ENCODE data around the gene HHIP. TPM values are rescaled to one million over a fixed set of nuclear protein-coding genes. Genes with fewer than 3 reads are reported as not detected.

The HHIP gene
- total and polyA plus RNA-seq, 4 donors = 3.3 to 14.0 (median 6.6) TPM

- 69% methylated on average over 4 of the region's 4 CpGs for WGBS
- Histone ChIP-seq H3K9me3 (ENCODE audit: control insufficient read depth in 4 of 4, low read length in 3 of 4) (no peaks in the 10 kb centered on the region), H3K27ac (ENCODE audit: low read depth in 1 of 2, low read length in 2 of 2) (no peak overlapping the region), H3K4me1 (ENCODE audit: control insufficient read depth in 4 of 4, insufficient read depth in 4 of 4, low read length in 3 of 4) (no peaks in the 10 kb centered on the region), H3K36me3 (ENCODE audit: control insufficient read depth in 4 of 4, insufficient read depth in 3 of 4, low read depth in 1 of 4, low read length in 3 of 4) (no peaks in the 10 kb centered on the region), H3K4me3 (ENCODE audit: low read depth in 1 of 3, low read length in 3 of 3) (no peak overlapping the region), H3K27me3 (ENCODE audit: control insufficient read depth in 4 of 4, insufficient read depth in 4 of 4, low read length in 3 of 4) (no peaks in the 10 kb centered on the region), H3K9ac (ENCODE audit: low read depth in 1 of 2, low read length in 2 of 2) (no peak overlapping the region)
- no peak for DNase-seq (ENCODE audit: low spot score)
- TF ChIP-seq JUND (IDR thresholded peaks at IDR 0.05) (no peak), EGR1 (IDR thresholded peaks at IDR 0.05; ENCODE audit: low read depth in 2 of 2) (no peak), CTCF (IDR thresholded peaks at IDR 0.05; ENCODE audit: low read depth, low read length, missing input control) (no peak), FOXA2 (IDR thresholded peaks at IDR 0.05) (no peak), RXRA (IDR thresholded peaks at IDR 0.05) (no peak), HNF4G (IDR thresholded peaks at IDR 0.05) (no peak), GABPA (IDR thresholded peaks at IDR 0.05 in 1 of 2, conservative IDR thresholded peaks at IDR 0.05 in 1 of 2) (no peak), TAF1 (conservative IDR thresholded peaks at IDR 0.05) (no peak), RAD21 (IDR thresholded peaks at IDR 0.05) (no peak), YY1 (IDR thresholded peaks at IDR 0.05) (no peak), FOXA1 (IDR thresholded peaks at IDR 0.05) (no peak), SP1 (IDR thresholded peaks at IDR 0.05) (no peak), NR2F2 (IDR thresholded peaks at IDR 0.05) (no peak), HNF4A (conservative IDR thresholded peaks at IDR 0.05) (no peak), MAX (IDR thresholded peaks at IDR 0.05) (no peak)
- TF ChIP-seq, protein P1, sequence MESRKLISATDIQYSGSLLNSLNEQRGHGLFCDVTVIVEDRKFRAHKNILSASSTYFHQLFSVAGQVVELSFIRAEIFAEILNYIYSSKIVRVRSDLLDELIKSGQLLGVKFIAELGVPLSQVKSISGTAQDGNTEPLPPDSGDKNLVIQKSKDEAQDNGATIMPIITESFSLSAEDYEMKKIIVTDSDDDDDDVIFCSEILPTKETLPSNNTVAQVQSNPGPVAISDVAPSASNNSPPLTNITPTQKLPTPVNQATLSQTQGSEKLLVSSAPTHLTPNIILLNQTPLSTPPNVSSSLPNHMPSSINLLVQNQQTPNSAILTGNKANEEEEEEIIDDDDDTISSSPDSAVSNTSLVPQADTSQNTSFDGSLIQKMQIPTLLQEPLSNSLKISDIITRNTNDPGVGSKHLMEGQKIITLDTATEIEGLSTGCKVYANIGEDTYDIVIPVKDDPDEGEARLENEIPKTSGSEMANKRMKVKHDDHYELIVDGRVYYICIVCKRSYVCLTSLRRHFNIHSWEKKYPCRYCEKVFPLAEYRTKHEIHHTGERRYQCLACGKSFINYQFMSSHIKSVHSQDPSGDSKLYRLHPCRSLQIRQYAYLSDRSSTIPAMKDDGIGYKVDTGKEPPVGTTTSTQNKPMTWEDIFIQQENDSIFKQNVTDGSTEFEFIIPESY (IDR thresholded peaks at IDR 0.05) = no peak
- TF ChIP-seq, protein P2, sequence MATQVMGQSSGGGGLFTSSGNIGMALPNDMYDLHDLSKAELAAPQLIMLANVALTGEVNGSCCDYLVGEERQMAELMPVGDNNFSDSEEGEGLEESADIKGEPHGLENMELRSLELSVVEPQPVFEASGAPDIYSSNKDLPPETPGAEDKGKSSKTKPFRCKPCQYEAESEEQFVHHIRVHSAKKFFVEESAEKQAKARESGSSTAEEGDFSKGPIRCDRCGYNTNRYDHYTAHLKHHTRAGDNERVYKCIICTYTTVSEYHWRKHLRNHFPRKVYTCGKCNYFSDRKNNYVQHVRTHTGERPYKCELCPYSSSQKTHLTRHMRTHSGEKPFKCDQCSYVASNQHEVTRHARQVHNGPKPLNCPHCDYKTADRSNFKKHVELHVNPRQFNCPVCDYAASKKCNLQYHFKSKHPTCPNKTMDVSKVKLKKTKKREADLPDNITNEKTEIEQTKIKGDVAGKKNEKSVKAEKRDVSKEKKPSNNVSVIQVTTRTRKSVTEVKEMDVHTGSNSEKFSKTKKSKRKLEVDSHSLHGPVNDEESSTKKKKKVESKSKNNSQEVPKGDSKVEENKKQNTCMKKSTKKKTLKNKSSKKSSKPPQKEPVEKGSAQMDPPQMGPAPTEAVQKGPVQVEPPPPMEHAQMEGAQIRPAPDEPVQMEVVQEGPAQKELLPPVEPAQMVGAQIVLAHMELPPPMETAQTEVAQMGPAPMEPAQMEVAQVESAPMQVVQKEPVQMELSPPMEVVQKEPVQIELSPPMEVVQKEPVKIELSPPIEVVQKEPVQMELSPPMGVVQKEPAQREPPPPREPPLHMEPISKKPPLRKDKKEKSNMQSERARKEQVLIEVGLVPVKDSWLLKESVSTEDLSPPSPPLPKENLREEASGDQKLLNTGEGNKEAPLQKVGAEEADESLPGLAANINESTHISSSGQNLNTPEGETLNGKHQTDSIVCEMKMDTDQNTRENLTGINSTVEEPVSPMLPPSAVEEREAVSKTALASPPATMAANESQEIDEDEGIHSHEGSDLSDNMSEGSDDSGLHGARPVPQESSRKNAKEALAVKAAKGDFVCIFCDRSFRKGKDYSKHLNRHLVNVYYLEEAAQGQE (IDR thresholded peaks at IDR 0.05) = no peak
Observed at GRCh38 chr4:144748814-144749555, 103.0 kb downstream of the HHIP start.
